Measurements from ENCODE around the gene SERPINE1.
A peak's percentile ranks its signal among the peaks of the same experiment; 100 is the strongest.

GRCh38 chr7:101138213-101138870 is 11.4 kb downstream of the SERPINE1 start:
- peak; percentile 99 for TF ChIP-seq CTCF (IDR thresholded peaks at IDR 0.05; ENCODE audit: insufficient read depth, low read length, poor library complexity, severe bottlenecking)
- TF ChIP-seq EZH2phosphoT487 (conservative IDR thresholded peaks at IDR 0.05; ENCODE audit: low read length) = no peak

All from SU-DHL-6 (cell line).